Esophagus squamous epithelium (tissue), 5 donors: ENCODE measurements around the gene RFX6. TPM values are rescaled to one million over a fixed set of nuclear protein-coding genes. Genes with fewer than 3 reads are reported as not detected.

Experiments used
- DNase-seq: peaks from one replicate; lab custom pipeline; 2025; lab: John Stamatoyannopoulos, UW
- H3K27ac ChIP-seq, 4 donors: fragments of 200-600 bp; sonication (generic); one replicate each; pipeline ENCODE4 v1.5.1; 2016 to 2019; ENCODE audit warnings: mild to moderate bottlenecking in 1 of 4
- H3K27me3 ChIP-seq, 4 donors: fragments of 200-600 bp; sonication (generic); 1 replicate in 3 of 4; 2 replicates in 1 of 4; pipeline versions ENCODE4 v1.5.1 to v1.6.0; 2017 to 2021; ENCODE audit warnings: antibody characterized with exemption in 1 of 4
- H3K36me3 ChIP-seq, 3 donors: fragments of 200-600 bp; sonication (generic); one replicate each; pipeline ENCODE4 v1.5.1; 2016 to 2019
- H3K4me1 ChIP-seq, 3 donors: fragments of 200-600 bp; sonication (generic); one replicate each; pipeline ENCODE4 v1.5.1; 2017 to 2019
- H3K4me3 ChIP-seq, 4 donors: fragments of 200-600 bp; sonication (generic); 1 replicate in 3 of 4; 2 replicates in 1 of 4; pipeline ENCODE4 v1.5.1; 2016 to 2019; ENCODE audit warnings: mild to moderate bottlenecking in 2 of 4, moderate library complexity in 1 of 4
- H3K9me3 ChIP-seq, 3 donors: fragments of 200-600 bp; sonication (generic); one replicate each; pipeline ENCODE4 v1.5.1; 2016 to 2019
- CTCF ChIP-seq, 6 experiments: fragments of 450-650 bp in 4 of 6; fragments of 200-600 bp in 2 of 6; sonication (generic) in 2 of 6; IDR thresholded peaks; one replicate each; pipeline ENCODE4 v1.5.1; 2016 to 2019; ENCODE audit warnings: antibody characterized with exemption in 6 of 6, mild to moderate bottlenecking in 4 of 6, moderate library complexity in 4 of 6
- POLR2A ChIP-seq, 4 donors: fragments of 450-650 bp; IDR thresholded peaks; one replicate each; pipeline ENCODE4 v1.6.1; 2017; ENCODE audit warnings: antibody characterized with exemption in 4 of 4, mild to moderate bottlenecking in 4 of 4, moderate library complexity in 3 of 4
- WGBS, 2 donors: methylation state at CpG; one replicate each; pipeline ENCODE4 v1.1.5; 2018; 5-methylcytosine and 5-hydroxymethylcytosine counted together
- intact Hi-C: fragments of 100-400 bp; cut with DNase I; formaldehyde crosslinking; loops from one replicate; pipeline ENCODE4 v1.15.0; 2022
- total RNA-seq, 4 donors: library from RNA; depleted of rRNA; stranded (reverse); fragments of >200 nt; gene quantifications; one replicate each; pipeline ENCODE4 v1.1.0, GENCODE V29; 2016
- donor health status: DM: yes; HTN: yes; CAD: no.

Gene RFX6
- total RNA-seq, 4 donors from 2014 or later = not detected

- intact Hi-C loops = no loop called here
- H3K27ac ChIP-seq = no peak overlapping the region
- no peaks in the 10 kb centered on the region for H3K27me3 ChIP-seq
- no peak overlapping the region for H3K4me3 ChIP-seq
- H3K9me3 ChIP-seq = no peaks in the 10 kb centered on the region
- no peak for DNase-seq
- no peaks in the 10 kb centered on the region for H3K4me1 ChIP-seq
- TF ChIP-seq POLR2A (IDR thresholded peaks at IDR 0.05) (no peak), CTCF (IDR thresholded peaks at IDR 0.05) (no peak)
- WGBS, 2 donors = 29 to 35% methylated on average over 1 of the region's 1 CpG
- no peaks in the 10 kb centered on the region for H3K36me3 ChIP-seq
Measured at GRCh38 chr6:116932496-116932895, 55.5 kb downstream of the RFX6 start.

- H3K27me3 ChIP-seq = no peaks in the 10 kb centered on the region
Measured at GRCh38 chr6:116933485-116933884, 56.4 kb downstream of the RFX6 start.

GRCh38 chr6:116938305-116938704 is 61.3 kb downstream of the RFX6 start:
- H3K4me3 ChIP-seq = no peak overlapping the region
- H3K9me3 ChIP-seq = no peaks in the 10 kb centered on the region
- H3K27me3 ChIP-seq = no peaks in the 10 kb centered on the region
- no peak for DNase-seq
- H3K36me3 ChIP-seq = no peaks in the 10 kb centered on the region
- no peak overlapping the region for H3K27ac ChIP-seq
- 65 to 76% methylated on average over 5 to 7 of the region's 8 CpGs for WGBS, 2 donors
- H3K4me1 ChIP-seq = no peaks in the 10 kb centered on the region
- intact Hi-C loops = no loop called here
- no peak for TF ChIP-seq POLR2A (IDR thresholded peaks at IDR 0.05)
- no peak for TF ChIP-seq CTCF (IDR thresholded peaks at IDR 0.05)

More at GRCh38 chr6:116933485-116933884, 56.4 kb downstream of the RFX6 start:
- intact Hi-C loops = no loop called here
- Histone ChIP-seq H3K27ac (no peak overlapping the region), H3K9me3 (no peaks in the 10 kb centered on the region), H3K4me3 (no peak overlapping the region), H3K36me3 (no peaks in the 10 kb centered on the region), H3K4me1 (no peaks in the 10 kb centered on the region)
- 8 to 11% methylated on average over 2 of the region's 2 CpGs for WGBS, 2 donors
- TF ChIP-seq POLR2A (IDR thresholded peaks at IDR 0.05) (no peak), CTCF (IDR thresholded peaks at IDR 0.05) (no peak)
- DNase-seq = no peak

GRCh38 chr6:116941727-116942126 is 64.7 kb downstream of the RFX6 start:
- Histone ChIP-seq H3K9me3 (no peaks in the 10 kb centered on the region), H3K4me3 (no peak overlapping the region), H3K27me3 (no peaks in the 10 kb centered on the region), H3K4me1 (no peaks in the 10 kb centered on the region), H3K27ac (no peak overlapping the region), H3K36me3 (no peaks in the 10 kb centered on the region)
- TF ChIP-seq POLR2A (IDR thresholded peaks at IDR 0.05) (no peak), CTCF (IDR thresholded peaks at IDR 0.05) (no peak)
- DNase-seq = no peak
- 35 to 47% methylated on average over 4 of the region's 4 CpGs for WGBS, 2 donors
- intact Hi-C loops = no loop called here

GRCh38 chr6:116945809-116946208 is 68.8 kb downstream of the RFX6 start:
- intact Hi-C loops = no loop called here
- Histone ChIP-seq H3K27me3 (no peaks in the 10 kb centered on the region), H3K4me3 (no peak overlapping the region), H3K27ac (no peak overlapping the region), H3K9me3 (no peaks in the 10 kb centered on the region), H3K4me1 (no peaks in the 10 kb centered on the region), H3K36me3 (no peaks in the 10 kb centered on the region)
- no peak for TF ChIP-seq CTCF (IDR thresholded peaks at IDR 0.05)
- no peak for TF ChIP-seq POLR2A (IDR thresholded peaks at IDR 0.05)
- WGBS, 2 donors = 53 to 65% methylated on average over 5 of the region's 5 CpGs
- DNase-seq = no peak
